Karpas-422 (cell line): ENCODE results near the gene MOXD1. TPM values are rescaled to one million over a fixed set of nuclear protein-coding genes. Genes with fewer than 3 reads are reported as not detected.
A peak's percentile ranks its signal among the peaks of the same experiment; 100 is the strongest.
"Not testable (repeated sequence)": the region's sequence is repeated elsewhere in the genome, so short reads cannot be mapped to it uniquely, and the experiment has no call there.

Source experiments
- DNase-seq: peaks from one replicate; pipeline ENCODE4 v3.0.0-alpha.2; 2015
- H2AFZ ChIP-seq: fragments of 200-600 bp; sonication (generic); 2 replicates; pipeline ENCODE4 v1.6.1; 2014; ENCODE audit warnings: antibody characterized with exemption, low read length, mixed read lengths
- H3K27ac ChIP-seq: fragments of 200-600 bp; sonication (generic); 2 replicates; pipeline ENCODE4 v1.5.1; 2014; ENCODE audit warnings: mild to moderate bottlenecking, low read length, moderate library complexity
- H3K27me3 ChIP-seq: fragments of 200-600 bp; sonication (generic); 2 replicates; pipeline ENCODE4 v1.6.1; 2014; ENCODE audit warnings: low read length, mixed read lengths
- H3K36me3 ChIP-seq: fragments of 200-600 bp; sonication (generic); 2 replicates; pipeline ENCODE4 v1.6.1; 2014; ENCODE audit warnings: low read length, mixed read lengths; ENCODE audit not compliant: insufficient read depth
- H3K4me1 ChIP-seq: fragments of 200-600 bp; sonication (generic); 2 replicates; pipeline ENCODE4 v1.6.1; 2014; ENCODE audit warnings: mild to moderate bottlenecking, low read length, mixed read lengths
- H3K4me2 ChIP-seq: fragments of 200-600 bp; sonication (generic); 2 replicates; pipeline ENCODE4 v1.6.1; 2014; ENCODE audit warnings: low read length, low read depth, mild to moderate bottlenecking; ENCODE audit not compliant: poor library complexity, severe bottlenecking
- H3K4me3 ChIP-seq: fragments of 200-600 bp; sonication (generic); 2 replicates; pipeline ENCODE4 v1.5.1; 2014; ENCODE audit warnings: mild to moderate bottlenecking, antibody characterized with exemption, low read length, mixed read lengths
- H3K79me2 ChIP-seq: fragments of 200-600 bp; sonication (generic); 2 replicates; pipeline ENCODE4 v1.6.1; 2014; ENCODE audit warnings: mild to moderate bottlenecking, low read length, mixed read lengths
- H3K9ac ChIP-seq: fragments of 200-600 bp; sonication (generic); 2 replicates; pipeline ENCODE4 v1.6.0; 2014; ENCODE audit warnings: low read length
- H3K9me2 ChIP-seq: fragments of 200-600 bp; sonication (generic), shearing (Covaris generic); replicated peaks from 2 replicates; pipeline ENCODE4 v1.6.0; 2014; ENCODE audit warnings: mild to moderate bottlenecking, low read length, moderate library complexity; ENCODE audit not compliant: insufficient read depth
- H3K9me3 ChIP-seq: fragments of 300-700, 200-600 bp; sonication (generic); 2 replicates; pipeline ENCODE4 v1.6.1; 2014; ENCODE audit warnings: low read length, mixed read lengths
- H4K20me1 ChIP-seq: fragments of 200-600 bp; sonication (generic); 2 replicates; pipeline ENCODE4 v1.6.1; 2014; ENCODE audit warnings: mild to moderate bottlenecking, antibody characterized with exemption, low read length, low read depth; ENCODE audit not compliant: insufficient read depth
- total RNA-seq: library from RNA; depleted of rRNA; stranded (reverse); fragments of >200 nt; shearing (Covaris generic); gene quantifications from 2 replicates; pipeline ENCODE4 v1.2.3, GENCODE V29; 2014; ENCODE audit warnings: low replicate concordance

Gene MOXD1
- total RNA-seq, 1 experiment from 2014 or later: not detected

DNA sequence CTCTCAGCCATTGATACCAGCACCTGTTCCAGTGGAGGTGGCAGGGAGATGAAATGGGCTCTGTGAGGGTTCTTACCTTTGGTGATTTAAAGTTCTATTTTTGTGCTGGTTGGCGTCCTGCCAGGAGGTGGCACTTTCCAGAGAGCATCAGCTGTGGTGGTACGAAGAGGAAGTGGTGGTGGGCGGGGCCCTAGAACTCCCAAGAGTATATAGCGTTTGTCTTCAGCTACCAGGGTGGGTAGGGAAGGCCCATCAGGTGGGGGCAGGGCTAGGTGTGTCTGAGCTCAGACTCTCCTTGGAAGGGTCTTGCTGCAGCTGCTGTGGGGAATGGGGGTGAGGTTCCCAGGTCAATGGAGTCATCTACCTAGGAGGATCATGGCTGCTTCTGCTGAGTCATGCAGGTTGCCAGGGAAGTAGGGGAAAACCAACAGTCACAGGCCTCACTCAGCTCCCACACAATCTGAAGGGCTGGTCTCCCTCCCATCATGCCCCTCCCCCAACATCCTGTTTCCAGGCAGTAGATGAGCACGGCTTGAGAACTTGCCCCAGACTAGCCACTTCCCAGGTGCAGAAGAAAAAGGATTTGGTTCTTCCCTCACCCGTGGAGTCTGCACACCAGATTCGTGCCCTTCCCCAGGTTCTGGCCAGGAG lies 46.6 kb downstream of the MOXD1 start:
- Histone ChIP-seq H4K20me1 (no peaks in the 10 kb centered on the region), H3K27me3 (no peaks in the 10 kb centered on the region), H3K36me3 (no peaks in the 10 kb centered on the region), H3K79me2 (no peaks in the 10 kb centered on the region), H3K4me3 (peak overlapping the region; percentile 21; the same call in 1 of the 2 replicates), H3K4me2 (peak overlapping the region; percentile 37), H3K27ac (no peak overlapping the region), H3K9ac (no peak overlapping the region), H2AFZ (peak overlapping the region; percentile 23; the same call in 1 of the 2 replicates), H3K9me2 (no peaks in the 10 kb centered on the region), H3K4me1 (peaks cover 14% of the 10 kb centered on the region), H3K9me3 (no peaks in the 10 kb centered on the region)
- peak; percentile 93 for DNase-seq

DNA sequence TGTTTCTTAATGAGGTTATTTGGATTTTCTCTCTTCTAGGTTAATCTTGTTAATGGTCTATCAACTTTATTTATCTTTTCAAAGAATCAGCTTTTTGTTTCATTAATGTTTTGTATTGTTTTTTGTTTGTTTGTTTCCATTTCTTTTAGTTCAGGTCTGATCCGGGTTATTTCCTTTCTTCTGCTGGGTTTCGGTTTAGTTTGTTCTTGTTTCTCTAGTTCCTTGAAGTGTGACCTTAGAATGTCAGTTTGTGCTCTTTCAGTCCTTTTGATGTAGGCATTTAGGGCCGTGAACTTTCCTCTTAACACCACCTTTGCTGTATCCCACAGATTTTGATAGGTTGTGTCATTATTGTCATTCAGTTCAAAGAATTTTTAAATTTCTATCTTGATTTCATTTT lies 49.3 kb downstream of the MOXD1 start:
- H3K9me2 ChIP-seq, H3K9me3 ChIP-seq, H4K20me1 ChIP-seq, H3K4me3 ChIP-seq, H3K27ac ChIP-seq, H3K79me2 ChIP-seq, DNase-seq, H3K36me3 ChIP-seq, H3K27me3 ChIP-seq, H2AFZ ChIP-seq, H3K9ac ChIP-seq, H3K4me2 ChIP-seq: not testable (repeated sequence)
- H3K4me1 ChIP-seq: peaks cover 14% of the 10 kb centered on the region

DNA sequence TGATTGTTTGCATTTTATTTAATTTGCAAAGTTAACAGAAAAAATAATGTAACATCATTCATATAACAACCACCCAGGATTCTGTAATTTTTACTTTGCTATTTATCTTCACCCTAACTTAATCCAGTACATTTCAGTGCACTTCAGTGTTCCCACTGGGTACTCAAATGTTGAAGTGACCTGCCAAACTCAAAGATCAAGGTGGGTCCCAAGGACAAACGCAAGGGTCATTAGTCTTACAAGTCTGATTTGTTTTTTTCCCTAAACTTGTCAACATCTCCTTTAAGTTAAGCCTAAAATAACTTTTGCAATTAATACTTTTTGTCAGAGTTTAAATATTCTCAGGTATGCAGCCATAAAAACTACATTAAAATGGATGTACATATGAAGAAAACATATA lies 53.0 kb downstream of the MOXD1 start:
- Histone ChIP-seq H3K9ac (no peak overlapping the region), H3K4me1 (no peaks in the 10 kb centered on the region), H2AFZ (no peak overlapping the region), H3K27me3 (0 out of 2 replicates have a peak, but pooled peaks cover 4% of the 10 kb centered on the region), H3K4me3 (no peak overlapping the region), H3K9me3 (no peaks in the 10 kb centered on the region), H3K36me3 (no peaks in the 10 kb centered on the region), H3K79me2 (no peaks in the 10 kb centered on the region), H3K27ac (no peak overlapping the region), H4K20me1 (no peaks in the 10 kb centered on the region), H3K9me2 (no peaks in the 10 kb centered on the region), H3K4me2 (no peak overlapping the region)
- no peak for DNase-seq

DNA sequence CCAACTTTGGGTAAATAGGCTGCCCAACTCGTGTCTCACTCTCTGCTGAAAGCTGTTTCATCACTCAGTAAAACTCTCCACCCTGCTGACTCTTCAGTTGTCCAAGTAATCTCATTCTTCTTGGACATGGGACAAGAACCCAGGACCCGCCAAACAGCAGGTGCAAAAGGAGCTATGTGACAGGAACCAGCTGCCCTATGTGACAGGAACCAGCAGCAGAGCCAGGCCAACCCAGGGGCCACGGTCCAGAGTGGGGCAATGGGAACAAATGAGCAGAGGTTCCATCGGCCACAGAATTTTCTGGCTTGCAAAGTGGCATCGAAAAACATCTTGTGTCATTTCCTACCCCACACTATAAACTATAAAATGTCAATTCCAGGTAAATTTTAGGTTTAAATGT lies 56.5 kb downstream of the MOXD1 start:
- DNase-seq: no peak
- Histone ChIP-seq H3K27me3 (0 out of 2 replicates have a peak, but pooled peaks cover 4% of the 10 kb centered on the region), H3K79me2 (no peaks in the 10 kb centered on the region), H3K9ac (no peak overlapping the region), H3K36me3 (no peaks in the 10 kb centered on the region), H3K4me3 (no peak overlapping the region), H3K4me2 (no peak overlapping the region), H4K20me1 (no peaks in the 10 kb centered on the region), H3K9me3 (no peaks in the 10 kb centered on the region), H3K9me2 (no peaks in the 10 kb centered on the region), H3K4me1 (no peaks in the 10 kb centered on the region), H3K27ac (no peak overlapping the region), H2AFZ (no peak overlapping the region)

DNA sequence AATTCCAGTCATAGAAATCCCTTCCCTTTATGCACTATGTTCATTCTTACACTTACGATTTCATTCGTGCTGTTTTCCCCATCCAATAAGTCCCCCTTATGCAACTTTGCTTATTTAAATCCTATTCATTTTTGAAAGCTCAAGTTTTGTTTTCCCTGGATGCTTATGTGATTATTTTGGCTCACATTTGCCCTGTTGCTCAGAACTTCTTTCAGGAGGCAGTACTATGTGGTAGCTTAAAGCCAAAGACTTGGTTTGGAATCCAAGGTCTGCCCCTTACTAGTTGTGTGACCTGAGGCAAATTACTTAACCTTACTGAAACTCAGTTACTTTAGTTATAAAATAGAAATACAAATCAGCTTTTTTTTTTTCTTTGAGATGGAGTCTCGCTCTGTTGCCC lies 59.6 kb downstream of the MOXD1 start:
- no peaks in the 10 kb centered on the region for H4K20me1 ChIP-seq
- H2AFZ ChIP-seq: no peak overlapping the region
- H3K4me1 ChIP-seq: no peaks in the 10 kb centered on the region
- no peaks in the 10 kb centered on the region for H3K9me2 ChIP-seq
- no peaks in the 10 kb centered on the region for H3K9me3 ChIP-seq
- H3K4me2 ChIP-seq: no peak overlapping the region
- H3K79me2 ChIP-seq: no peaks in the 10 kb centered on the region
- H3K36me3 ChIP-seq: no peaks in the 10 kb centered on the region
- H3K9ac ChIP-seq: no peak overlapping the region
- 0 out of 2 replicates have a peak, but pooled peaks cover 4% of the 10 kb centered on the region for H3K27me3 ChIP-seq
- DNase-seq: no peak
- H3K4me3 ChIP-seq: no peak overlapping the region
- H3K27ac ChIP-seq: no peak overlapping the region

DNA sequence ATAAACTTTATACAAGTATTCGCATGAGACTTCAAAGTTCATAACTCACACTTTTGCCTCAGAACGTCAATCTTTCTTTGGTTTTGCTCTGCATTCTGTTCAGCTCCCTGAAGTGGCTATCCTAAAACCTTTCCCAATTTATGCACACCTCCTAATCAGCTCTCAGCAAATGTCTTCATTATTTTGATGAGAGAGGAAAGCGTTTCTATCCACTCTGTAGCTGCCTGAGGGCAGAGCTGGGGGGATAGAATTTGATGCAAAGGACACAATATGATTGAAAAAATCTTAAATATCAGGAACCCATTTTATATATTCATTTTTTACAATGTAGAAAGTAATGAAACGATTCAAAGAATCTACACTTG lies 66.8 kb downstream of the MOXD1 start:
- no peak overlapping the region for H2AFZ ChIP-seq
- no peaks in the 10 kb centered on the region for H3K4me1 ChIP-seq
- H3K4me3 ChIP-seq: no peak overlapping the region
- H3K27me3 ChIP-seq: no peaks in the 10 kb centered on the region
- DNase-seq: no peak
- H3K9me2 ChIP-seq: no peaks in the 10 kb centered on the region
- no peaks in the 10 kb centered on the region for H3K79me2 ChIP-seq
- H3K36me3 ChIP-seq: no peaks in the 10 kb centered on the region
- H3K9me3 ChIP-seq: no peaks in the 10 kb centered on the region
- no peak overlapping the region for H3K4me2 ChIP-seq
- no peak overlapping the region for H3K27ac ChIP-seq
- H4K20me1 ChIP-seq: no peaks in the 10 kb centered on the region
- no peak overlapping the region for H3K9ac ChIP-seq

DNA sequence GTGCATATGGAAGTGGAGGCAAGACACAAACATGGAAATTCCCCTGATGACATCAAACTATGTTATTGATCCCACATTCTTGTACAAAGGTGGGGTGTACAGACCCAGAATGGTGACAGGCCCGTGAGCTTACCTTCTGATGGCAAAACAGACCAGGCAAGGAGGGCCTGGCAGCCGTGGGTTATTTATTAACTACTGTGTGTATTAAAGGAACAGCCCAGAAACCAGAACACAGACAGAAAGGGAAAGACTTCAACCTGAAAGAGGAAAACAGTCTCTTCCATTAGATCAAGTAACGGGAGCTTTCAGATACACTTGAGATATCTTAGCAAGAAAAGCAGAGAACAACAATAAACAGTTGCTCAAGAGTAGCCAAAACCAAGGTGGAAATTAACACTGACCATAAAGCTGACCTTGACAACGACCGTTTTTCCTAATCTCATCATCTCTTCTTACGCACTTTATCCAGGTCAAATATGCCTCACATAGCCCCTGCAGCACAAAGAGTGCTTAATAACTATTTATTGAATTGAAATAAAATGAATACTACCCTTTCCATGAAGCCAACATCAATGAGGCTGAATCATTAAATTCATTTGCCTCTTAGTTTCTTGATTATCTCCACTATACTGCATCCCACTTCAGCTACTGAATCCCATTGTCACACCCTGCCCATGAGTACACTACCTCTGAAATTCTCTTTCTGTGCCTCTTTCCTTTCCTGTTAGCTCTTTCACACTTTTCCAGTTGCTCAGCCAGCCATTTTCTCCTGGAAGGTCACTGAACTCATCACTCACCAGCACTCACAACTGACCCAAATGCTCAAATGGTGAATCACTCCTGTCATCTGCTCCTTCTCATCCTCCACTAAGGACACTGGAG lies 67.4 kb downstream of the MOXD1 start:
- Histone ChIP-seq H4K20me1 (no peaks in the 10 kb centered on the region), H3K4me1 (no peaks in the 10 kb centered on the region), H3K9ac (no peak overlapping the region), H3K4me3 (no peak overlapping the region), H3K27ac (no peak overlapping the region), H3K27me3 (no peaks in the 10 kb centered on the region), H3K79me2 (no peaks in the 10 kb centered on the region), H3K4me2 (no peak overlapping the region), H2AFZ (no peak overlapping the region), H3K9me3 (no peaks in the 10 kb centered on the region), H3K9me2 (no peaks in the 10 kb centered on the region), H3K36me3 (no peaks in the 10 kb centered on the region)
- no peak for DNase-seq

DNA sequence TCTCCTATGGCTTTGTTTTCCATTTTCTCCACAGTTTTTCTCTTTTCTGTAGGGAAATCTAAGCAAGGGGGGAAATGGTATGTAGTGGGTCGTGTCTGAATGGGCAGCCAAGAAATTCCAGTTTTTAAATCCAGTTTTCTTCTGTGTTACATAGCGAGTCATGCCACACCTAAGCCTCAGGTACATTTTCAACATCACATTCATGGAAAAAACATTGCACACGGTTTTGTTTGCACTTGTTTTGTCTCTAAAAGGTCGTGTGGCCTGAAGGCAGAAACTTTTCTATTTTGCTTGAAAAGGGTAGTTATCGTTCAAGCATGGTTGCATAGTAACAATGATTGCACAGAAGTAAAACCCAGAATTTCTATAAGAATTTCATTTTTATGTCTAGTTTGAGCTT lies 70.5 kb downstream of the MOXD1 start:
- H3K27ac ChIP-seq: no peak overlapping the region
- no peaks in the 10 kb centered on the region for H3K27me3 ChIP-seq
- no peak for DNase-seq
- H3K4me2 ChIP-seq: no peak overlapping the region
- no peaks in the 10 kb centered on the region for H3K9me3 ChIP-seq
- H3K4me3 ChIP-seq: no peak overlapping the region
- no peak overlapping the region for H3K9ac ChIP-seq
- no peaks in the 10 kb centered on the region for H3K9me2 ChIP-seq
- no peaks in the 10 kb centered on the region for H3K79me2 ChIP-seq
- H2AFZ ChIP-seq: no peak overlapping the region
- H4K20me1 ChIP-seq: no peaks in the 10 kb centered on the region
- H3K36me3 ChIP-seq: no peaks in the 10 kb centered on the region
- H3K4me1 ChIP-seq: peaks cover 10% of the 10 kb centered on the region
